Endothelial cell of umbilical vein (primary cell): ENCODE measurements around the gene TMOD2. TPM values are rescaled to one million over a fixed set of nuclear protein-coding genes. Genes with fewer than 3 reads are reported as not detected.

Experiments
- BruUV-seq: library from RNA; stranded (reverse); fragments of 400-500 nt; replicated peaks from 2 replicates; lab custom pipeline; 2021; lab: Mats Ljungman, UMichigan
- CTCF ChIA-PET: fragments of 300-600, 350-600 bp; sonication (Branson Sonifier 250); formaldehyde crosslinking; loops from one replicate; lab custom pipeline; 2021; ENCODE audit warnings: antibody characterized with exemption, inconsistent platforms; lab: Charles Lee
- POLR2A ChIA-PET: fragments of 300-600, 350-600 bp; sonication (Branson Sonifier 250); formaldehyde crosslinking; loops from one replicate; lab custom pipeline; 2021; ENCODE audit warnings: antibody characterized with exemption, inconsistent platforms; lab: Charles Lee
- DNase-seq: peaks from one replicate; pipeline ENCODE4 v3.0.0-alpha.2; 2011; ENCODE audit warnings: low read depth, low spot score
- FAIRE-seq: peaks from 2 replicates; lab custom pipeline; 2011; peaks lifted over from hg19 to GRCh38; lab: Jason Lieb, UNC
- H2AFZ ChIP-seq: 2 replicates; pipeline ENCODE4 v1.6.0; 2012; ENCODE audit warnings: low read depth, low read length, control low read depth, inconsistent platforms
- H3K27ac ChIP-seq: 2 replicates; pipeline ENCODE4 v1.5.1; 2011; ENCODE audit warnings: low read depth, mild to moderate bottlenecking, control low read depth, low read length, moderate library complexity; ENCODE audit not compliant: insufficient read depth
- H3K27me3 ChIP-seq, 2 experiments: 2 replicates each; pipeline versions ENCODE4 v1.6.0 to v1.6.1; 2011; ENCODE audit warnings: low read length in 2 of 2, mixed read lengths in 1 of 2; ENCODE audit not compliant: control insufficient read depth in 2 of 2, insufficient read depth in 2 of 2
- H3K36me3 ChIP-seq, 2 experiments: 2 replicates in 1 of 2; 3 replicates in 1 of 2; pipeline ENCODE4 v1.5.1; 2011; ENCODE audit warnings: low read length in 2 of 2, mild to moderate bottlenecking in 1 of 2, moderate library complexity in 1 of 2; ENCODE audit not compliant: control insufficient read depth in 2 of 2, insufficient read depth in 2 of 2; ENCODE audit errors: extremely low read depth in 1 of 2
- H3K4me1 ChIP-seq: 3 replicates; pipeline ENCODE4 v1.5.1; 2011; ENCODE audit warnings: mild to moderate bottlenecking, low read length; ENCODE audit not compliant: control insufficient read depth, insufficient read depth; ENCODE audit errors: extremely low read depth
- H3K4me2 ChIP-seq: 2 replicates; pipeline ENCODE4 v1.6.1; 2011; ENCODE audit warnings: low read length, control low read depth, mixed read lengths; ENCODE audit not compliant: insufficient read depth
- H3K4me3 ChIP-seq, 3 experiments: fragments of 200-600 bp in 1 of 3; sonication (generic), shearing (Covaris generic) in 1 of 3; replicated peaks in 1 of 3; 2 replicates each; pipeline ENCODE4 v1.5.1; 2011 to 2016; ENCODE audit warnings: control low read depth in 3 of 3, low read length in 3 of 3, mild to moderate bottlenecking in 2 of 3, inconsistent platforms in 1 of 3, low read depth in 1 of 3, moderate library complexity in 1 of 3; ENCODE audit not compliant: insufficient read depth in 1 of 3
- H3K79me2 ChIP-seq: 2 replicates; pipeline ENCODE4 v1.6.0; 2012; ENCODE audit warnings: low read length, inconsistent platforms; ENCODE audit not compliant: control insufficient read depth, insufficient read depth
- H3K9ac ChIP-seq: replicated peaks from 2 replicates; pipeline ENCODE3; 2011; ENCODE audit warnings: low read length, control low read depth; ENCODE audit not compliant: insufficient read depth; ENCODE audit errors: extremely low read depth
- H3K9me1 ChIP-seq: replicated peaks from 3 replicates; pipeline ENCODE4 v1.6.0; 2011; ENCODE audit warnings: mild to moderate bottlenecking, low read length; ENCODE audit not compliant: control insufficient read depth, insufficient read depth; ENCODE audit errors: extremely low read depth
- H3K9me3 ChIP-seq: replicated peaks from 2 replicates; pipeline ENCODE4 v1.5.1; 2012; ENCODE audit warnings: low read length, inconsistent platforms; ENCODE audit not compliant: control insufficient read depth, insufficient read depth
- H4K20me1 ChIP-seq: replicated peaks from 2 replicates; pipeline ENCODE3; 2011; ENCODE audit warnings: mild to moderate bottlenecking, low read length; ENCODE audit not compliant: control insufficient read depth, insufficient read depth; ENCODE audit errors: extremely low read depth
- EZH2 ChIP-seq: IDR thresholded peaks from 2 replicates; pipeline ENCODE4 v1.6.1; 2012; ENCODE audit warnings: borderline replicate concordance, low read depth, mild to moderate bottlenecking, moderate library complexity, low read length, inconsistent platforms; ENCODE audit not compliant: severe bottlenecking
- FOS ChIP-seq: IDR thresholded peaks from 2 replicates; pipeline ENCODE4 v1.6.1; 2011; ENCODE audit warnings: mild to moderate bottlenecking, low read length, moderate library complexity, borderline replicate concordance; ENCODE audit not compliant: insufficient read depth
- GATA2 ChIP-seq: IDR thresholded peaks from 2 replicates; pipeline ENCODE4 v1.7.0; 2011; ENCODE audit warnings: low read depth, mild to moderate bottlenecking, moderate library complexity, mixed read lengths, low read length; ENCODE audit not compliant: insufficient read length, insufficient read depth
- JUN ChIP-seq: IDR thresholded peaks from 2 replicates; pipeline ENCODE4 v1.6.1; 2011; ENCODE audit warnings: borderline replicate concordance, low read depth; ENCODE audit not compliant: insufficient read length, insufficient read depth
- MAX ChIP-seq: IDR thresholded peaks from 2 replicates; pipeline ENCODE4 v1.6.1; 2011; ENCODE audit not compliant: insufficient read depth, insufficient read length
- MYC ChIP-seq: IDR thresholded peaks from one replicate; pipeline ENCODE4 v1.6.1; 2011; ENCODE audit warnings: mild to moderate bottlenecking, low read depth, low read length
- POLR2A ChIP-seq: IDR thresholded peaks from 2 replicates; pipeline ENCODE4 v1.6.1; 2012; ENCODE audit warnings: low read depth, mild to moderate bottlenecking, control low read depth, low read length
- POLR2AphosphoS5 ChIP-seq: IDR thresholded peaks from 2 replicates; pipeline ENCODE4 v1.6.1; 2012; ENCODE audit warnings: low read depth, mild to moderate bottlenecking, control low read depth, low read length, moderate library complexity; ENCODE audit not compliant: insufficient read depth
- dilution Hi-C: fragments of 300-500 bp; cut with MboI; formaldehyde crosslinking; loops from one replicate; pipeline ENCODE4 v1.15.0; 2019; ENCODE audit warnings: low sequenced_read_pairs; ENCODE audit not compliant: extremely low pct_ligation_motif_present
- intact Hi-C: fragments of 100-400 bp; cut with micrococcal nuclease; formaldehyde crosslinking; loops from one replicate; pipeline ENCODE4 v1.10.0; 2022
- polyA plus RNA-seq, 4 experiments: library from polyadenylated mRNA; depleted of rRNA in 3 of 4; stranded (reverse) in 3 of 4; unstranded in 1 of 4; fragments of >200 nt; gene quantifications; 2 replicates each; pipeline versions ENCODE4 v1.2.1 to v1.2.3, GENCODE V29; 2011 to 2012; ENCODE audit warnings: missing spikeins in 1 of 4
- total RNA-seq: library from RNA; stranded (reverse); gene quantifications from 2 replicates; pipeline ENCODE4 v1.2.3, GENCODE V29; 2021
- TF ChIP-seq, protein P1 (sequence below), 2 donors: IDR thresholded peaks; 1 replicate in 1 of 2; 2 replicates in 1 of 2; pipeline ENCODE4 v1.5.1; 2011; ENCODE audit warnings: low read length in 2 of 2, mild to moderate bottlenecking in 2 of 2, moderate library complexity in 2 of 2, control low read depth in 1 of 2, inconsistent platforms in 1 of 2, low read depth in 1 of 2; ENCODE audit not compliant: insufficient read depth in 1 of 2; ENCODE audit errors: extremely low read depth in 1 of 2

The TMOD2 gene
- total and polyA plus RNA-seq, 2 donors (not counting 3 experiments of a cell fraction or from before 2014, with no cell fraction given) = 0.46 to 2.7 TPM

- no peak overlapping the region for H2AFZ ChIP-seq
- dilution Hi-C loops = no loop called here
- TF ChIP-seq POLR2A = no peak
- TF ChIP-seq FOS = no peak
- no peak for TF ChIP-seq JUN
- no peak for TF ChIP-seq EZH2
- no peak for TF ChIP-seq GATA2
- TF ChIP-seq POLR2AphosphoS5 = no peak
- TF ChIP-seq, protein P1, sequence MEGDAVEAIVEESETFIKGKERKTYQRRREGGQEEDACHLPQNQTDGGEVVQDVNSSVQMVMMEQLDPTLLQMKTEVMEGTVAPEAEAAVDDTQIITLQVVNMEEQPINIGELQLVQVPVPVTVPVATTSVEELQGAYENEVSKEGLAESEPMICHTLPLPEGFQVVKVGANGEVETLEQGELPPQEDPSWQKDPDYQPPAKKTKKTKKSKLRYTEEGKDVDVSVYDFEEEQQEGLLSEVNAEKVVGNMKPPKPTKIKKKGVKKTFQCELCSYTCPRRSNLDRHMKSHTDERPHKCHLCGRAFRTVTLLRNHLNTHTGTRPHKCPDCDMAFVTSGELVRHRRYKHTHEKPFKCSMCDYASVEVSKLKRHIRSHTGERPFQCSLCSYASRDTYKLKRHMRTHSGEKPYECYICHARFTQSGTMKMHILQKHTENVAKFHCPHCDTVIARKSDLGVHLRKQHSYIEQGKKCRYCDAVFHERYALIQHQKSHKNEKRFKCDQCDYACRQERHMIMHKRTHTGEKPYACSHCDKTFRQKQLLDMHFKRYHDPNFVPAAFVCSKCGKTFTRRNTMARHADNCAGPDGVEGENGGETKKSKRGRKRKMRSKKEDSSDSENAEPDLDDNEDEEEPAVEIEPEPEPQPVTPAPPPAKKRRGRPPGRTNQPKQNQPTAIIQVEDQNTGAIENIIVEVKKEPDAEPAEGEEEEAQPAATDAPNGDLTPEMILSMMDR (IDR thresholded peaks at IDR 0.05; ENCODE audit: extremely low read depth in 1 of 2, insufficient read depth in 1 of 2, low read depth in 1 of 2, low read length in 2 of 2) = no peak
- no peak for TF ChIP-seq MYC
- TF ChIP-seq MAX = no peak
- no peaks in the 10 kb centered on the region for H4K20me1 ChIP-seq
- no peaks in the 10 kb centered on the region for H3K79me2 ChIP-seq
- H3K9ac ChIP-seq = no peak overlapping the region
- H3K4me2 ChIP-seq = no peak overlapping the region
- no TSS peak for BruUV-seq
- no peaks in the 10 kb centered on the region for H3K4me1 ChIP-seq
- no peaks in the 10 kb centered on the region for H3K9me1 ChIP-seq
- H3K36me3 ChIP-seq = no peaks in the 10 kb centered on the region
- H3K4me3 ChIP-seq = no peak overlapping the region
- FAIRE-seq (no peak), DNase-seq (no peak)
- no peak overlapping the region for H3K27ac ChIP-seq
- CTCF ChIA-PET = interaction anchor here (1.0 to 2.0 kb wide), 10 partner anchors 10 to 153 kb away, joined by 3 to 9 read pairs (median 6); no protein-coding TSS in a partner anchor
- intact Hi-C loops = loop anchor here (5.0 kb wide), 1 partner anchor 75 kb away; no protein-coding TSS in a partner anchor
- H3K9me3 ChIP-seq = no peaks in the 10 kb centered on the region
- peaks cover 0 to 2% of the 10 kb centered on the region in 2 experiments for H3K27me3 ChIP-seq
- POLR2A ChIA-PET = no interaction called here
Measured at GRCh38 chr15:51802593-51802992, 51.2 kb downstream of the TMOD2 start.
